Prostate gland (tissue), 2 donors: ENCODE data around the gene DOK1.
A peak's percentile ranks its signal among the peaks of the same experiment; 100 is the strongest.

Experiments used
- POLR2A ChIP-seq: fragments of 450-650 bp; IDR thresholded peaks from one replicate; pipeline ENCODE4 v1.6.1; 2016; ENCODE audit warnings: antibody characterized with exemption, mild to moderate bottlenecking
- POLR2AphosphoS5 ChIP-seq: sonication (generic); formaldehyde crosslinking; IDR thresholded peaks from one replicate; pipeline ENCODE4 v1.6.1; 2017; ENCODE audit warnings: antibody characterized with exemption
- TF ChIP-seq, protein P1 (sequence below), 4 experiments: fragments of 200-600 bp in 2 of 4; fragments of 450-650 bp in 2 of 4; sonication (generic) in 2 of 4; IDR thresholded peaks; 1 replicate in 3 of 4; 2 replicates in 1 of 4; pipeline ENCODE4 v1.5.1; 2016 to 2019; ENCODE audit warnings: antibody characterized with exemption in 4 of 4, mild to moderate bottlenecking in 2 of 4, moderate library complexity in 2 of 4

DNA sequence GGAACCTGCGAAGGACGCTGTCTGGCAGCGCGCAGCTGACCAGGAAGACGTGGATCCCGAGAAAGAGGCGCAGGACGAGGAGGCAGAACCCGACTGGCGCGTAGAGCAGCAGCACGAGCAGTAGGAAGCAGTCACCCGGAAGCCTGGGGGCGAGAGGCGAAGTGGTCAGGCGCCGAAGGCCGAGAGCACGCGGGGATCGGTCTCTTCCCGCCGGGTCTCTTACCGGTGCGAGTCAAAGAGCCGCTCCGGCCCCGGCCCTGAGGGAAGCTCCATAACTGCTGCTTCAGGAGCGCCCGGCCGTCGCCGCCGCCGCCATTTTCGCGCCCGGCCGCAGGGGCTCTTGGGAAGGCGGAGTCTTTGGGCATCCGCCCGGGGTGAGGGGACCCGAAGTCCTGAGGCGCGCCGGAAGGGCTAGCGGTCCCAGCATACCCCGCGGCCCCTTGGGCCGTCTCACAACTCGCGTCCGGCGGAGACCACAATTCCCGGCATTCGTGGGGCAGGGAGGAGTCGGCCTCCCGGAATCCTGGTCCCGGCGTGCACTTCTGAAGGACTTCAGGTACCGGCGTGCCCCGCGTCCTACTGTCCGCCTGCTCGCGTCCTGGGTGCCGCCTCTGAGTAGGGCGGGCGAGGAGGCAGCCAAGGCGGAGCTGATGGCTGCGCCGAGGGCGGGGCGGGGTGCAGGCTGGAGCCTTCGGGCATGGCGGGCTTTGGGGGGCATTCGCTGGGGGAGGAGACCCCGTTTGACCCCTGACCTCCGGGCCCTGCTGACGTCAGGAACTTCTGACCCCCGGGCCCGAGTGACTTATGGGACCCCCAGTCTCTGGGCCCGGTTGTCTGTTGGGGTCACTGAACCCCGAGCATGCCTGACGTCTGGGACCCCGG is 24.9 kb upstream of the DOK1 start, which contains the start of the genes AUP1 and HTRA2:
- TF ChIP-seq POLR2AphosphoS5 (peak; percentile 98), POLR2A (peak; percentile 47)
- TF ChIP-seq, protein P1, sequence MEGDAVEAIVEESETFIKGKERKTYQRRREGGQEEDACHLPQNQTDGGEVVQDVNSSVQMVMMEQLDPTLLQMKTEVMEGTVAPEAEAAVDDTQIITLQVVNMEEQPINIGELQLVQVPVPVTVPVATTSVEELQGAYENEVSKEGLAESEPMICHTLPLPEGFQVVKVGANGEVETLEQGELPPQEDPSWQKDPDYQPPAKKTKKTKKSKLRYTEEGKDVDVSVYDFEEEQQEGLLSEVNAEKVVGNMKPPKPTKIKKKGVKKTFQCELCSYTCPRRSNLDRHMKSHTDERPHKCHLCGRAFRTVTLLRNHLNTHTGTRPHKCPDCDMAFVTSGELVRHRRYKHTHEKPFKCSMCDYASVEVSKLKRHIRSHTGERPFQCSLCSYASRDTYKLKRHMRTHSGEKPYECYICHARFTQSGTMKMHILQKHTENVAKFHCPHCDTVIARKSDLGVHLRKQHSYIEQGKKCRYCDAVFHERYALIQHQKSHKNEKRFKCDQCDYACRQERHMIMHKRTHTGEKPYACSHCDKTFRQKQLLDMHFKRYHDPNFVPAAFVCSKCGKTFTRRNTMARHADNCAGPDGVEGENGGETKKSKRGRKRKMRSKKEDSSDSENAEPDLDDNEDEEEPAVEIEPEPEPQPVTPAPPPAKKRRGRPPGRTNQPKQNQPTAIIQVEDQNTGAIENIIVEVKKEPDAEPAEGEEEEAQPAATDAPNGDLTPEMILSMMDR (IDR thresholded peaks at IDR 0.05): peak in 2 of 4 experiments; percentile 30 to 31
